Measurements from ENCODE around the gene RSRP1. TPM values are rescaled to one million over a fixed set of nuclear protein-coding genes. Genes with fewer than 3 reads are reported as not detected.

Gene RSRP1
- total RNA-seq, 2 experiments from 2014 or later: 101 to 110 TPM

DNA sequence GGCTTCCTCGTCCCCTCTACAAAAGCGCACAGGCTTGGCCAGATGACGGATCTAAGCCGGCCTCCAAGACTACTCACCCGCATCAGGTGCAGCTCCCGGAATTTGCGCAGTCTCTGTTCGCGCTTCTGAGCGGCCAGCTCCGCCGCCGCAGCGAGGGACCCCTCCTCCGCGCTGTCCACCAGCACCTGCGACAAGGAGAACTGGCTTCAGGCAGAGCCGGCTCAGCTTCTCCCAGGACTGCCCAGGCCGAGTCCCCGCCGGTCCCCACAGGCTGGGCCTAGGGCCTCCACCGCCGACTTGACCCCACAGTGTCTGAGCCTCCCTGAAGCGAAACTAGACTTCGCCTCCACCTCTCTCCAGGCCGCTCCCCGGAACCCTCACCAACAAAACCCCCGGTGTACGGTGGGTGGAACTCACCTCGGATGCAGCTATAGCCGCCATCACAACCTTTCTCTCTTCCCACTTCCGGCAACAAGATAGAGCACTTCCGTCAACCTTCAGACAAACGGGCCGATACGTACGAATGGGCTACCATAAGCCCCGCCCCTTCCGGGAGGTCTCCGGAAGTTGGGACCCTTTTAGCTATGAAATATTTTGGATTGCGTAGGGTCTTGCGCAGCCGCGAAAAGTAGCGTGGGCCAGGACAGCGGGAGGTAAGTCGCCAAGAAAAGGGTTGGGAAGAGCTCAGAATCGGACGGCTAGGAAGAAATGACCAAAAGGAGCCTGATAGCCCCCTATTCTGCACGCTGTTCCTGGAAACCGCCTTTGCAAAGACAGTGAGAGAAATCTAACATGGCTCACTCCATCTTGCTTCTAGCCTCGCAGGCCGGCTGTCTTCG lies 15.0 kb downstream of the RSRP1 start, which contains the start of gene SYF2:
TSS of gene SYF2 (minus strand) at position 476 of the 839 bp plus-strand sequence. CDS start at position 441, 35 bp downstream.
- no peak within 1 kb of the TSS for H3K27ac Mint-ChIP-seq
- H3K27me3 Mint-ChIP-seq (ENCODE audit: low read depth): no peaks in the 10 kb centered on the region
- no peak within 1 kb of the TSS for H3K4me3 Mint-ChIP-seq
- H3K36me3 Mint-ChIP-seq (ENCODE audit: low read depth): peaks cover 20% of the 10 kb centered on the region
- intact Hi-C loops (cut with micrococcal nuclease): loop anchor here (1.0 to 10.0 kb wide), 6 partner anchors 8 to 893 kb away; partner anchors contain the start of genes CLIC4, MACO1 and RSRP1
- CTCF ChIA-PET: interaction anchor here (0.8 kb wide), 1 partner anchor 131 kb away, joined by 4 read pairs; no protein-coding TSS in a partner anchor
- H3K4me1 Mint-ChIP-seq (ENCODE audit: low read depth): peaks cover 34% of the 10 kb centered on the region
- no peaks in the 10 kb centered on the region for H3K9me3 Mint-ChIP-seq
- DNase-seq: peak; percentile 92

GRCh38 chr1:25223471-25223870 lies 23.8 kb downstream of the RSRP1 start:
- Mint-ChIP-seq H3K27me3 (ENCODE audit: low read depth) (no peaks in the 10 kb centered on the region), H3K27ac (peak overlapping the region; percentile 32), H3K9me3 (no peaks in the 10 kb centered on the region), H3K36me3 (ENCODE audit: low read depth) (peaks cover 45% of the 10 kb centered on the region), H3K4me3 (no peak overlapping the region), H3K4me1 (ENCODE audit: low read depth) (peaks cover 10% of the 10 kb centered on the region)
- CTCF ChIA-PET: no interaction called here
- intact Hi-C loops (cut with micrococcal nuclease): no loop called here
- no peak for DNase-seq

DNA sequence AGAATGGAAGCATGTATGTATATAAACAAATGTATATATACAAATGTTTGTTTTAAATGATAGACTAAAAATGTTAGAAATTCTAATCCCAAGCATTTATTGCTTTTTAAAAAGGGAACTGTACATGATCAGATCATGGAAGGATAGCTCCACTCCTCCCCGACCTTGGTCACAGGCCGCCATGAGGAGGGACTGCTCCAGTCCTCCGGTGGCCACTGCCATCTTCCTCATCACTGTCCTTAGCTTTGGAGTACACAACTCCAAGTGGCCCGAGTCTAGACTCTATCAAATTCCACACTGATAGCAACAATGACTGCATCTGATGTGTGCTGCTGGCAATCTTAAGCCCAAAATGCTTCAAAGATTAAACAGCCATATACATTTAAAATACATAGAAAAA lies 24.6 kb downstream of the RSRP1 start:
- Mint-ChIP-seq H3K27me3 (ENCODE audit: low read depth) (no peaks in the 10 kb centered on the region), H3K36me3 (ENCODE audit: low read depth) (peaks cover 41% of the 10 kb centered on the region), H3K27ac (no peak overlapping the region), H3K9me3 (no peaks in the 10 kb centered on the region), H3K4me3 (no peak overlapping the region), H3K4me1 (ENCODE audit: low read depth) (peaks cover 5% of the 10 kb centered on the region)
- intact Hi-C loops (cut with micrococcal nuclease): no loop called here
- no peak for DNase-seq
- CTCF ChIA-PET: interaction anchor here (1.0 to 1.2 kb wide), 2 partner anchors 16 to 19 kb away, joined by 5 to 6 read pairs; no protein-coding TSS in a partner anchor

DNA sequence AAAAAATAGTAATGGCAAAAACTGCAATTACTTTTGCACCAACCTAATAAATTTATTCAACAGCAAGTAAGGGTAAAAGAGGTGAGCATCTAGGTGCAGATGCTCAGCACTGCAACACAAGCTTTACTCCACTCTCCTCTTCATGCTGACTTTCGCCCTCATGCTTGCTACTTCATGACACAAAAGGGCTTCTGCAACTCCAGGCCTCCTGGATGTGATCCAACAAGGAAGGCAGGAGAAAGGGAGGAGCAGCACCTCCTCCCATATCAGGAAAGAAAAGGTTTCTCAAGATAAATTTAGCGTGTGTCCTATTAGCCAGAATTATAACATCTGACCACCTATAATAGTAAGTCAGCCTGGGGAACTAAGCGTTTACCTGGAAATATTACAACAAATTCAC lies 26.6 kb downstream of the RSRP1 start:
- intact Hi-C loops (cut with micrococcal nuclease): no loop called here
- Mint-ChIP-seq H3K4me3 (no peak overlapping the region), H3K36me3 (ENCODE audit: low read depth) (peaks cover 29% of the 10 kb centered on the region), H3K27me3 (ENCODE audit: low read depth) (no peaks in the 10 kb centered on the region), H3K27ac (no peak overlapping the region), H3K9me3 (no peaks in the 10 kb centered on the region), H3K4me1 (ENCODE audit: low read depth) (peaks cover 10% of the 10 kb centered on the region)
- DNase-seq: no peak
- CTCF ChIA-PET: interaction anchor here (0.6 kb wide), 1 partner anchor 532 kb away, joined by 5 read pairs; no protein-coding TSS in a partner anchor

DNA sequence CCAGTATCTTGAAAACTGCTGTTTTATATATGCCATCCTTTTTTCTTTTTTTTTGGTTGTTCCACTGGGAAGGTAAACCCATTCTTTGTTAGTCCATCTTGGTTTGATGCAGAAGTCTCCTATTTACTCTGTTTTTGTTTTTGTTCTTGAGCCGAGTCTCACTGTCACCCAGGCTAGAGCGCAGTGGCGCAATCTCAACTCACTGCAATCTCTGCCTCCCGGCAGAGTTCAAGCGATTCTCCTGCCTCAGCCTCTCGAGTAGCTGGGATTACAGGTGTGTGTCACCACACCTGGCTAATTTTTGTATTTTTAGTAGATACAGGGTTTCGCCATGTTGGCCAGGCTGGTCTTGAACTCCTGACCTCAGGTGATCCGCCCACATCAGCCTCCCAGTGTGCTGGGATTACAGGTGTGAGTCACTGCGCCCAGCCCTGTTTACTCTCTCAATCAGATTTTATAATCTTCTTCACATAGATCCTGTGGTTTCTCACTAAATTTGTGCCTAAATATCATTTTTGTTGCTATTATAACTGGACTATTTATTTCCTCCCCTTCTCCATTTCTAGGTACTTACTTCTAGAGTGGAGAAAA lies 27.5 kb downstream of the RSRP1 start:
- H3K36me3 Mint-ChIP-seq (ENCODE audit: low read depth): peaks cover 26% of the 10 kb centered on the region
- no peak overlapping the region for H3K4me3 Mint-ChIP-seq
- no peaks in the 10 kb centered on the region for H3K27me3 Mint-ChIP-seq (ENCODE audit: low read depth)
- H3K9me3 Mint-ChIP-seq: no peaks in the 10 kb centered on the region
- H3K4me1 Mint-ChIP-seq (ENCODE audit: low read depth): peaks cover 10% of the 10 kb centered on the region
- H3K27ac Mint-ChIP-seq: no peak overlapping the region
- CTCF ChIA-PET: interaction anchor here (0.5 to 0.7 kb wide), 2 partner anchors 102 to 493 kb away, joined by 3 to 10 read pairs; no protein-coding TSS in a partner anchor
- intact Hi-C loops (cut with micrococcal nuclease): no loop called here
- no peak for DNase-seq

- intact Hi-C loops (cut with micrococcal nuclease): no loop called here
- CTCF ChIA-PET: interaction anchor here (1.2 kb wide), 1 partner anchor 11 kb away, joined by 3 read pairs; no protein-coding TSS in a partner anchor
- no peaks in the 10 kb centered on the region for H3K9me3 Mint-ChIP-seq
- H3K27me3 Mint-ChIP-seq (ENCODE audit: low read depth): no peaks in the 10 kb centered on the region
- no peak overlapping the region for H3K27ac Mint-ChIP-seq
- DNase-seq: no peak
- peaks cover 15% of the 10 kb centered on the region for H3K36me3 Mint-ChIP-seq (ENCODE audit: low read depth)
- no peak overlapping the region for H3K4me3 Mint-ChIP-seq
- peaks cover 4% of the 10 kb centered on the region for H3K4me1 Mint-ChIP-seq (ENCODE audit: low read depth)
These were observed 29.5 kb downstream of the RSRP1 start for GRCh38 chr1:25217598-25218232.

DNA sequence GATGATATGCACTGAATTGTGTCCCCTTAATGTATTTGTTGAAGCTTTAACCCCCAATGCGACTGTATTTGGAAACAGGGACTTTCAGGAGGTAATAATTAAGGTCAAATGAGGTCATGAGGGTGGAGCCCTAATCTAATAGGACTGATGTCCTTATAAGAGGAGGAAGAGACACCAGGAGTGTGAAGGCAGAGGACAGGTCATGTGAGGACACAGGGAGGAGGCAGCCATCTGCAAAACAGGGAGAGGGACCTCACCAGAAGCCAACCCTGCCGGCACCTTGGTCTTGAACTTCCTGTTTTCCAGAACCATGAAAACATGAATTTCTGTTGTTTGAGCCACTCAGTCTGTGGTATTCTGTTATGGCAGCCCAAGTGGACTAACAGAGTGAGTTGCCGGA lies 30.2 kb downstream of the RSRP1 start:
- no peaks in the 10 kb centered on the region for H3K9me3 Mint-ChIP-seq
- CTCF ChIA-PET: interaction anchor here (1.2 kb wide), 1 partner anchor 11 kb away, joined by 3 read pairs; no protein-coding TSS in a partner anchor
- intact Hi-C loops (cut with micrococcal nuclease): no loop called here

DNA sequence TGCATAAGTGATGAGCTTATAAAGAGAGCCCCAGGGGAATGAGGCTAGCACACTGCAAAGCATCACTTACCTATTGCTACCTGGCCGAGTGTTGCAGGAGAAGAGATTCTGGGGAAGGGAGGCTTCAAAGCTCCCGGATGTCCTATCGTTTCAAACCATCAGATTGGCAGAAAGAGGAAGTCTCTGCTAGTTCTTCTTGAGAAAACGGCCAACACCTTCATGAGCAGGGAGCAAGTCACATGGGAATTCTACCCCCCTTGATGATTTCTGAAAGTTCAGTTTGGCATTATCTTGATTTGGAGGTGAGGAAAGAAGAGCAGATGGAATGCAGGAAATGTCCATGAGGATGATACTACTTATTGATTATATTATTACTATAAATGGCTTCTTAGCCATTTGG lies 31.1 kb downstream of the RSRP1 start:
- DNase-seq: no peak
- CTCF ChIA-PET: no interaction called here
- no peaks in the 10 kb centered on the region for H3K27me3 Mint-ChIP-seq (ENCODE audit: low read depth)
- H3K4me3 Mint-ChIP-seq: no peak overlapping the region
- no peaks in the 10 kb centered on the region for H3K9me3 Mint-ChIP-seq
- H3K4me1 Mint-ChIP-seq (ENCODE audit: low read depth): peaks cover 4% of the 10 kb centered on the region
- H3K27ac Mint-ChIP-seq: no peak overlapping the region
- H3K36me3 Mint-ChIP-seq (ENCODE audit: low read depth): peaks cover 6% of the 10 kb centered on the region
- intact Hi-C loops (cut with micrococcal nuclease): no loop called here

More for the DNA sequence above, 30.2 kb downstream of the RSRP1 start:
- DNase-seq: no peak
- Mint-ChIP-seq H3K4me3 (no peak overlapping the region), H3K4me1 (ENCODE audit: low read depth) (peaks cover 4% of the 10 kb centered on the region), H3K36me3 (ENCODE audit: low read depth) (peaks cover 13% of the 10 kb centered on the region), H3K27me3 (ENCODE audit: low read depth) (no peaks in the 10 kb centered on the region), H3K27ac (no peak overlapping the region)

DNA sequence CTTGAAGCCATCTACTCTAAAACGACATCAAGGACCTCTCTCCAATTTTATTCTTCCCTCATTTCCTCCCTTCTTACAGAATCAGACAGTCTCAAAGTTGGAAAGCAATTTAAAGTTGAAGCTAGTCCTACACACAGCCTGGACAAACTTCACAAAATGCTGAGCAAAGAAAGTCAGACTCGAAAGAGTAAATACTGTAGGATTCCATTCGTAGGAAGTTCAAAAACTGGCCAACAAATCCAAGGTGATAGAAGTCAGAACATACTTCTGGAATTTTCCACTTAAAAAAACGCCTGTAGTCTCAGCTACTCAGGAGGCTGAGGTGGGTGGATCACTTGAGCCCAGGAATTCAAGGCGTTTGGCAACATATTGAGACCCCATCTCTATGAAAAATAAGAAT lies 34.5 kb downstream of the RSRP1 start:
- CTCF ChIA-PET: no interaction called here
- Mint-ChIP-seq H3K27me3 (ENCODE audit: low read depth) (no peaks in the 10 kb centered on the region), H3K9me3 (no peaks in the 10 kb centered on the region), H3K4me1 (ENCODE audit: low read depth) (peaks cover 4% of the 10 kb centered on the region), H3K27ac (no peak overlapping the region), H3K36me3 (ENCODE audit: low read depth) (no peaks in the 10 kb centered on the region), H3K4me3 (no peak overlapping the region)
- no peak for DNase-seq
- intact Hi-C loops (cut with micrococcal nuclease): no loop called here

DNA sequence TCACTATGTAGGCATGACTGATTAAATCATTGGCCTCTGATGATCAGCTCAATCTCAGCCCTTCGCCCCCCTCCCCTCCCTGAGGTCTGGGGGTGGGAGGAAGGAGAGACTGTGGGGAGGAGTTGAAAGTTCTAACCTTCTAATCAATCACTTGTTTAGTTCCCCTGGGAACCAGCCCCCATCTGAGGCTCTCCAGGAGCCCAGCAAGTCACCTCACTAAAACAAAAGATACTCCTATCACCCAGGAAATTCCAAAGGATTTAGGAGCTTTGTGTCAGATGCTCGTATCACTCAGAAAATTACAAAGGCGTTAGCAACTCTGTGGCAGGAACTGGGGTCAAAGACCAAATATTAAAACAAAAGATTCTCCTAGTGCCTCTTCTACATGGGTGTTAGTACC lies 36.5 kb downstream of the RSRP1 start:
- DNase-seq: no peak
- CTCF ChIA-PET: interaction anchor here (0.6 to 1.1 kb wide), 3 partner anchors 61 to 1389 kb away, joined by 3 to 5 read pairs (median 4); no protein-coding TSS in a partner anchor
- Mint-ChIP-seq H3K27ac (no peak overlapping the region), H3K27me3 (ENCODE audit: low read depth) (no peaks in the 10 kb centered on the region), H3K4me3 (no peak overlapping the region), H3K36me3 (ENCODE audit: low read depth) (no peaks in the 10 kb centered on the region), H3K9me3 (no peaks in the 10 kb centered on the region), H3K4me1 (ENCODE audit: low read depth) (no peaks in the 10 kb centered on the region)
- intact Hi-C loops (cut with micrococcal nuclease): no loop called here

GRCh38 chr1:25209516-25209915 lies 37.7 kb downstream of the RSRP1 start:
- intact Hi-C loops (cut with micrococcal nuclease): loop anchor here (10.0 kb wide), 2 partner anchors 145 to 275 kb away; partner anchors contain the start of gene RUNX3
- Mint-ChIP-seq H3K27ac (no peak overlapping the region), H3K9me3 (no peaks in the 10 kb centered on the region), H3K36me3 (ENCODE audit: low read depth) (no peaks in the 10 kb centered on the region), H3K4me1 (ENCODE audit: low read depth) (no peaks in the 10 kb centered on the region), H3K4me3 (no peak overlapping the region), H3K27me3 (ENCODE audit: low read depth) (no peaks in the 10 kb centered on the region)
- CTCF ChIA-PET: no interaction called here
- no peak for DNase-seq

Data from activated naive CD4-positive, alpha-beta T cell treated with anti-CD3 and anti-CD28 coated beads for 36 hours (primary cell).